Raji (cell line): ENCODE measurements around the gene MAP3K4.

Source experiments
- POLR2A ChIP-seq: IDR thresholded peaks from 2 replicates; pipeline ENCODE4 v1.6.1; 2011; ENCODE audit warnings: low read depth, low read length, control low read depth; ENCODE audit not compliant: insufficient read depth

The MAP3K4 gene

GRCh38 chr6:161011492-161012480, 20.2 kb downstream of the MAP3K4 start:
- TF ChIP-seq POLR2A, result no peak

DNA sequence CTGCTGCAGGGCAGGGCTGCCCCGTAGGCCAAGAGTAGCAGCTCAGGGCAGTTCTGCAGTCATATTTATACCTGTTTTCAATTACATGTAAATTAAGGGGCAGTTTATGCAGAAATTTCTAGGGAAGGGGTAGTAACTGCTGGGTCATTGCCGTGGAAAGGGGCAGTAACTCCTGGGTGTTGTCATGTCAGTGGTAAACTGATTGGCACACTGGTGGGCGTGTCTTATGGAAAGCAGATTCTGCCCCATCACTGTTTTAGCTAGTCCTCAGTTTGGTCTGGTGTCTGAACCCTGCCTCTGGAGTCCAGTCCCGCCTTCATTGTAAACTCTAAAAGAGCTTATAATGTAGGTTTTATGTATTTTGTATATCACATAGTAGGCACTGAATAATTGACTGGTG, 22.1 kb downstream of the MAP3K4 start:
- TF ChIP-seq POLR2A, result no peak

GRCh38 chr6:161017766-161018564, 26.4 kb downstream of the MAP3K4 start:
- TF ChIP-seq POLR2A, result no peak

- TF ChIP-seq POLR2A, result no peak
These were observed 27.8 kb downstream of the MAP3K4 start for GRCh38 chr6:161019324-161019839.

- no peak for TF ChIP-seq POLR2A
These were observed 30.0 kb downstream of the MAP3K4 start for GRCh38 chr6:161021543-161021942.

DNA sequence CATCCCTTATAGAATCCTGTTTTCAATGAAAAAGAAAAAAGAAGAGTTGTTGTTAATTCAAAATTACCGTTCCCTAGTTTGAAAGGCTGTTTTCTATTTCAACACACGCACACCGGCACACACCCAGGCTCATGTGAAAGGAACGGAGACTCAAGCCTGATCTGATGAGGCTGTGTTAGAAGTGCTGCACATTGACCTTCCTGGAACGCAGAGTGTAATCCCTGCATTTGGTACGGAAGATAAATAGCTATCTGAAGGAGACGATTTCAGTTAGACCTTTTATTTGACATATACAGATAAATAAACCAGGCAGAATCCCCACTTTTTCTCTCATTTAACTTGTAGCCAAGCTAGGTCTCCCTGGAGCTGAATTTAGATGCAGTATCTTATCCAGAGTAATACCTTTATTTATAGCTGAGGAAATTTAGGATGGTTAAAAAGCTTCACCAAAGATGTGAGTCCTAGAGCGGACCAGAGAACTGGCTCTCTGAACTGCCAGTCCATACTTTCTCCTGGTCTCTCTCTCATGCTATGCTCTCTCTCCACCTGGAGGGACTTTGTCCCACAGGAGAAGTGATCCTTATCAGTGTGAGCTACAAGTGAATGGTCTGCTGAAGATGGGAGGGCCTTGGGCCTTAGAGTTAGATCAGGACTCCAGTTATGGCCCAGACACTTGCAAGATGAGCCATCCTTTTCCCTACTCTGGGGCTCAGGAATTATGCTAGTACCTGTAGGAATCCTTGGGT, 30.6 kb downstream of the MAP3K4 start:
- TF ChIP-seq POLR2A, result no peak

DNA sequence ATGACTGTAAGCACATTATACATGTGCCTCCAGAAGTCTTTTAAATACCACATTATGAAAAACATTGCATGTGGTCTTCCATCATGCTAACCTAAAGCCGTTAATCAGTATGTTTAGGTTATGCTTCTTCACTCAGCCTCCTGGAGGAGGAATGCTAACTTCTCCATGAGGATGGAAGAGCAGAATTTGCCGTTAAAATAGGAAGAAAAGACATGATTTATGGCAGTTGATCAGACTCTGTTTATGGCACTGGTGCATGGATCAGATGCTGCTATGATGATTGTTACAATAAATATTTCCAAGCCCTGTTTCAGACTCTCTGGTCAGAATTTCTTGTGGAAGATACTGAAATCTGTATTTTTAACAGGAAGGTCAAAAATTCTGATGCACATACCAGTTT, 31.7 kb downstream of the MAP3K4 start:
- no peak for TF ChIP-seq POLR2A

DNA sequence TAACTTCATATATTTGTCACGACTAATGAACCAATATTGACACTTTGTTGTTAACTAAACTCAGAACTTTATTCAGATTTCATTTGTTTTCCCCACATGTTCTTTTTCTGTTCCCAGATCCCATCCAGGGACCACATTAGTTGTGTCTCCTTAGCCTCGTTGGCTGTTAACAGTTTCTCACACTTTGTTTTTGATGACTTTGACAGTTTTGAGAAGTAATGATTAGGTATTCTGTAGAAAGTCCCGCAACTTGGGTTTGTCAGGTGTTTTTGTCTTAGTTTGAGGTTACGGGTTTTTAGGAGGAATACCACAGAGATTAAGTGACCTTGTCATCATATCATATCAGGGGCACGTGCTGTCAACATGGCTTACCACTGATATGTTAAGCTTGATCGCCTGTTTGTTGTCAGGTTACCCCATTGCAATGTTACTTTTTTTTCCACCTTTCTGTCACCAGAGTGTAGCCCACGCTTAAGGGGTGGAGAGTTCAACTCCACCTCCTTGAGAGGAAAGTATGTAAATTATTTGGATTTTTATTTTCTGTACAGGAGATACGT, 32.9 kb downstream of the MAP3K4 start:
- TF ChIP-seq POLR2A, result no peak

DNA sequence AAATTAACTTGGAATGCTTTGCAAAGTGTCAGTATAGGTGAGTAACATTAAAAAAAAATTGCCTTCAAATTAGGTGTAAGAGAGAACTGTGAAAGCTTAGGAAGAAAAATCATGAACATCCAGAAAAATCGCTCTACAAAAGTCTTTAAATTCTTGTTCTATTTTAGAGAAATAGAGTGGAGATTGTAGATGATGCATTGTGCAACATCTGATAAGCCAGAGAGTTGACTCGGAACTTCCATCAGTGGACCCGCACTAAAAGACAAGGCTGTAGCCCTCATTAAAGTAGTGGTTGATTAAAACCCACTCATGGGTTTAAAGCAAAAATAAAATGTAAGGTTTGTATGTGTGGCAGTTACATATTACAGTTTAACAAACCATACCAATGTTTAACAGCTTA, 35.8 kb downstream of the MAP3K4 start:
- TF ChIP-seq POLR2A, result no peak

- no peak for TF ChIP-seq POLR2A
These were observed 37.7 kb downstream of the MAP3K4 start for GRCh38 chr6:161029195-161029809.

- no peak for TF ChIP-seq POLR2A
These were observed 40.3 kb downstream of the MAP3K4 start for GRCh38 chr6:161031721-161032495.

DNA sequence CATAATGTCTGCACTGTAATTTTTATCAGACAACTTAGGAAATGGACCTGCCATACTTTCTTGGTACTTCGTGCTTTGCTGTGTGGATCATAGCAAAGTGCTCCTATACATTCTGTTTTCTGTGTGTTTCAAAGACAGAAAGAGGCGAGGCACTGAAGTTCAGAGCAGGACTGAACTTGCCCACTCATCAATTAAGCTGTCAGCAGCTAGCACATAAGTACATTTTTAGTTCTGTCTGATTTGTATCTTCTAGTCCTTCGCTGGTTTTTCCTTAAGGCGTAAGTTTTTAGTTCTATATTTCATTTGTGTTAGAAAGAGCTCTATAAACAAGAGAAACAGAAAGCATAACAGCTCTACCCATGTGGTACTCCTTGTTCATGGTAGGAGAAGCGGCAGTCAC, 42.1 kb downstream of the MAP3K4 start:
- TF ChIP-seq POLR2A, result no peak

DNA sequence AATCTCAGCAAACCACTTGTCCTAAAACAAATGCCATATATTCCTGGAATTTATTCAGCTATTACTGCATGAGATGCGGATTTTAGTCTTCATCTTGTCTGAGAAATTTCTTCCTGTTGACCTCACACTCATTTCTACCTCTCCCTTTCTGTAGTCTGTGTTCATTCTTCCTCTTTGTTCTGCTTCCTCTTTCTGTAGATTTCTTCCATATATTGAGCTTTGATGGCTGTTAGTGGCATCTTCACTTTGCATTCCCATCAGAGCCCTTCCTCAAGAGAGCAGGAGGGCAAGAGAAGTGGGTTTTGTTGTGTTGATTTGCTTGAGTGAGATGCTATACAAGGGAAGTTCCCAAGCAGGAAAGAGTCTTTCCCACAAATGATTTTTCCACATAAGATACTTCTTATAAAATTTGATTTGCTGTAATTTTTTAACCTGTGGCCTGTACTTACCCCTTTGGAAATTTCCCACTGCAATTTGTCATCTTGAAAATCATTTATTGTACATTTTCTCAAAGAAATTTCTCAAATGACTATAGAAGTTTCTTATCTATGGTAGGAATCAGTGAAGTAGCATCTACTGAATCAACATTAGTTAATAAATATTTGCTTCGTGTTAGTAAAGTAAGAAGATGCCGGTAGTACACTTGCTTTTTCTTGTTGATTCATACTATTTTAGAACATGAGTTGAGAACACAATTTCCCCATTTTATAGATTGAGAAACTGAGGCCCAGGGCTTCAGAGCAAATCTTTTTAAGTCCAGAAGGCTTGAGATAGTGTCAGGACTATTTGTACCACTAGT, 43.8 kb downstream of the MAP3K4 start:
- no peak for TF ChIP-seq POLR2A
